Fibroblast of villous mesenchyme (primary cell): ENCODE measurements around the gene TOP3B. TPM values are rescaled to one million over a fixed set of nuclear protein-coding genes. Genes with fewer than 3 reads are reported as not detected.

Source experiments
- DNase-seq: peaks from one replicate; pipeline ENCODE4 v3.0.0-alpha.2; 2010; ENCODE audit warnings: low read depth
- H3K4me3 ChIP-seq: 2 replicates; pipeline ENCODE4 v1.5.1; 2011; ENCODE audit warnings: low read depth, mild to moderate bottlenecking, low read length
- CTCF ChIP-seq: IDR thresholded peaks from 2 replicates; pipeline ENCODE4 v1.5.1; 2012; ENCODE audit warnings: low read depth, mild to moderate bottlenecking, low read length; ENCODE audit not compliant: insufficient read depth
- total RNA-seq: library from RNA; depleted of rRNA; stranded (reverse); fragments of >200 nt; gene quantifications from 2 replicates; pipeline ENCODE4 v1.2.3, GENCODE V29; 2012

TOP3B gene
- total RNA-seq, 1 donor = 33.2 TPM

GRCh38 chr22:21948824-21949568, 33.6 kb downstream of the TOP3B start:
- no peak for TF ChIP-seq CTCF
- H3K4me3 ChIP-seq = no peak overlapping the region
- no peak for DNase-seq

GRCh38 chr22:21948390-21948789, 34.2 kb downstream of the TOP3B start:
- DNase-seq = no peak
- TF ChIP-seq CTCF = no peak

GRCh38 chr22:21947040-21948014, 35.3 kb downstream of the TOP3B start:
- DNase-seq = peak; percentile 48
- H3K4me3 ChIP-seq = no peak overlapping the region
- peak; percentile 59 for TF ChIP-seq CTCF

More at GRCh38 chr22:21948390-21948789, 34.2 kb downstream of the TOP3B start:
- no peak overlapping the region for H3K4me3 ChIP-seq

GRCh38 chr22:21946262-21946925, 36.2 kb downstream of the TOP3B start:
- no peak for DNase-seq
- H3K4me3 ChIP-seq = no peak overlapping the region
- TF ChIP-seq CTCF = no peak

- no peak overlapping the region for H3K4me3 ChIP-seq
- no peak for TF ChIP-seq CTCF
- no peak for DNase-seq
These were observed 36.9 kb downstream of the TOP3B start for GRCh38 chr22:21945453-21946261.

GRCh38 chr22:21944871-21945270, 37.7 kb downstream of the TOP3B start:
- TF ChIP-seq CTCF = no peak
- no peak for DNase-seq
- H3K4me3 ChIP-seq = no peak overlapping the region
